Pancreas (tissue), 10 donors: Measurements from ENCODE around the gene AOPEP. TPM values are rescaled to one million over a fixed set of nuclear protein-coding genes. Genes with fewer than 3 reads are reported as not detected.

Source experiments
- ATAC-seq, 4 donors: fragments of 200-7000 bp; cut with Tn5 transposase; one replicate each; pipeline versions ENCODE4 v1.8.0 to v1.9.1; 2020; ENCODE audit warnings: mild to moderate bottlenecking in 4 of 4, moderate library complexity in 4 of 4
- DNase-seq, 6 donors: peaks; one replicate each; pipeline ENCODE4 v3.0.0-alpha.2; 2020
- FAIRE-seq: peaks from 2 replicates; lab custom pipeline; 2012; peaks lifted over from hg19 to GRCh38; lab: Jason Lieb, UNC
- H3K27ac ChIP-seq, 4 donors: fragments of 200-600 bp; sonication (generic); 1 replicate in 3 of 4; 2 replicates in 1 of 4; pipeline versions ENCODE4 v1.5.0 to v1.8.0; 2020
- H3K27me3 ChIP-seq, 4 donors: fragments of 200-600 bp; one replicate each; pipeline ENCODE4 v1.8.0; 2021
- H3K36me3 ChIP-seq, 3 donors: fragments of 200-600 bp; sonication (generic) in 1 of 3; one replicate each; pipeline versions ENCODE4 v1.5.0 to v1.8.0; 2020 to 2021
- H3K4me1 ChIP-seq, 3 donors: fragments of 200-600 bp; one replicate each; pipeline ENCODE4 v1.8.0; 2021
- H3K4me3 ChIP-seq, 4 donors: fragments of 200-600 bp; sonication (generic) in 2 of 4; one replicate each; pipeline versions ENCODE4 v1.5.0 to v1.8.0; 2020 to 2021
- H3K9me3 ChIP-seq, 4 donors: fragments of 200-600 bp; one replicate each; pipeline ENCODE4 v1.8.0; 2021
- WGBS, 2 donors: extraction: QIAGEN DNeasy Blood & Tissue Kit; methylation state at CpG; one replicate each; pipeline ENCODE4 v1.1.7; 2013; 5-methylcytosine and 5-hydroxymethylcytosine counted together
- intact Hi-C, 3 donors: fragments of 100-400 bp; cut with DNase I; formaldehyde crosslinking; loops; one replicate each; pipeline versions ENCODE4 v1.11.1 to v1.14.2; 2022
- polyA plus RNA-seq, 2 donors: library from polyadenylated mRNA; stranded (reverse); fragments of 200-250 nt; gene quantifications; one replicate each; pipeline ENCODE4 v1.2.3, GENCODE V29; 2013
- total RNA-seq, 6 donors: library from RNA; stranded (reverse); fragmentation: NEBNext Ultra II Directional in 4 of 6; extraction: Animal tissue kit (Norgen Biotek cat#: 25700) in 4 of 6; gene quantifications; one replicate each; pipeline versions ENCODE4 v1.2.1 to v1.2.4, GENCODE V29; 2021 to 2023
- TF ChIP-seq, protein P1 (sequence below), 4 donors: fragments of 200-600 bp; sonication (generic) in 3 of 4; IDR thresholded peaks; one replicate each; pipeline versions ENCODE4 v1.5.0 to v1.8.0; 2021; ENCODE audit warnings: antibody characterized with exemption in 4 of 4
- donor health status: healthy with polysubstance abuse.
- donor health status: DM: no; HTN: no; CAD: no; lungs with moderate emphysema.
- donor health status: DM: no; HTN: no; CAD: no.
- donor health status: control.
- donor health status: control.
- donor health status: Bipolar disorder and iron deficiency.
- donor health status: DM: yes; HTN: yes; CAD: no.
- donor health status: DM: no; HTN: no; CAD: no.
- donor health status: DM: no; HTN: no; CAD: no.
- donor health status: DM: yes; HTN: yes; CAD: no.

Gene AOPEP
- total and polyA plus RNA-seq, 8 donors: 50.5 to 140 (median 76.7) TPM

DNA sequence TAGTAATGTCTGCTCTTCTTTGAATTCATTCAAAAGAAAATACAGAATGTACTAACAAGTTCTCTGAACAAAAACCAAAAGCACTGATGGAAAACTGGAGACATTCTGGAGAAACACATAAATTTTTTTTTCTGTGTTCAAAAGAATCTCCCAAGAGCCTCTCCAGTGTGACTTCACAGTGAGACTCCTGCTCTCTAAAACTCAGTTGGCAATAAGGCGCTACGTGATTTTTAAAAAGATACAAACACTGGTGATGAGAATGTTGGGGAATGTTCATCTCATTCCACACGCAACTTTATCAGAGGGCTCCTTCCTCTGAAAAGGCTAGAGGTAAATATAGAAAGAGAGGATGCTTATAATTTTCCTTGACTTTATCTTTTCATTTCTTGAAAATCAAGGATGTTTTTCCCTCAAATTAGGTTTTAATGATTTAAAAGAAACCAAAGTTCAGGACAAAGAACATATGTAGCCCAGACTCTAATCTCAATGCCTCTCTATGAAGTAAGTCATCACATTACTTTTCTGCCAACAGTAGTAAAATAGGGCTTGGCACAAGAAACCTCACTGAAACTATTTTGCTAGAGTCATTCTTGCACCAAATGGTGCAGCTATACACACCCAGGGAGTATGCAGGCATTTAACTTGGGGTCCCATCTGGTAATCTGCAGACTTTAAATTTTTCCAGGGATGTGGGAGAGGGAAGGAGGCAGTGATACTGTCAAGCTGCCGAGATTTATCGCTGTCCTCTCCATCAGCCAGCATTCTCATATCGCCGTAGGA is 12.9 kb upstream of the AOPEP start:
- Histone ChIP-seq H3K9me3 (no peaks in the 10 kb centered on the region), H3K27me3 (no peaks in the 10 kb centered on the region), H3K4me1 (no peaks in the 10 kb centered on the region), H3K4me3 (no peak overlapping the region), H3K27ac (no peak overlapping the region), H3K36me3 (no peaks in the 10 kb centered on the region)
- TF ChIP-seq, protein P1, sequence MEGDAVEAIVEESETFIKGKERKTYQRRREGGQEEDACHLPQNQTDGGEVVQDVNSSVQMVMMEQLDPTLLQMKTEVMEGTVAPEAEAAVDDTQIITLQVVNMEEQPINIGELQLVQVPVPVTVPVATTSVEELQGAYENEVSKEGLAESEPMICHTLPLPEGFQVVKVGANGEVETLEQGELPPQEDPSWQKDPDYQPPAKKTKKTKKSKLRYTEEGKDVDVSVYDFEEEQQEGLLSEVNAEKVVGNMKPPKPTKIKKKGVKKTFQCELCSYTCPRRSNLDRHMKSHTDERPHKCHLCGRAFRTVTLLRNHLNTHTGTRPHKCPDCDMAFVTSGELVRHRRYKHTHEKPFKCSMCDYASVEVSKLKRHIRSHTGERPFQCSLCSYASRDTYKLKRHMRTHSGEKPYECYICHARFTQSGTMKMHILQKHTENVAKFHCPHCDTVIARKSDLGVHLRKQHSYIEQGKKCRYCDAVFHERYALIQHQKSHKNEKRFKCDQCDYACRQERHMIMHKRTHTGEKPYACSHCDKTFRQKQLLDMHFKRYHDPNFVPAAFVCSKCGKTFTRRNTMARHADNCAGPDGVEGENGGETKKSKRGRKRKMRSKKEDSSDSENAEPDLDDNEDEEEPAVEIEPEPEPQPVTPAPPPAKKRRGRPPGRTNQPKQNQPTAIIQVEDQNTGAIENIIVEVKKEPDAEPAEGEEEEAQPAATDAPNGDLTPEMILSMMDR (IDR thresholded peaks at IDR 0.05): no peak
- no peak for FAIRE-seq
- no peak for DNase-seq
- intact Hi-C loops: no loop called here
- 86 to 93% methylated on average over 7 of the region's 7 CpGs for WGBS, 2 donors
- no peak for ATAC-seq

DNA sequence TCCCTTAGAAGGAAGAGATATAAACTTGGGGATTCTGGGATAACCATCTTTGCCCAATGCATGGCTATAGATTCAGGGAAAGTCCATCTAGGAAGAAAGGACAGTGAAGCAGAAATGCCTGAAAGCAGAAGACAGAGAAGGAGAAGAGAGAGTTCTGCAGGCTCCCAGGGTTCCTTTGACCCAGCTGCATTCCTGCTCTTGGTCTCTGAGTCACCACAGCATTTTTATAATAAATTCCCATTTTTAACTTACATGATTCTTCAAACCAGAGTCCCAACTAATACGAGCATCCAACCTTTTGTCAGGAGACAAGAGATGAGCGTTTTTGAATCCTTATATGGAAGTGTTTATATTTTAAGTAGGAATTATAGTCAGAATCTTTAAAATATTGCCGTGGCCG is 12.0 kb upstream of the AOPEP start:
- no peak for ATAC-seq
- Histone ChIP-seq H3K27me3 (no peaks in the 10 kb centered on the region), H3K9me3 (no peaks in the 10 kb centered on the region), H3K36me3 (no peaks in the 10 kb centered on the region), H3K4me3 (no peak overlapping the region), H3K27ac (no peak overlapping the region), H3K4me1 (no peaks in the 10 kb centered on the region)
- no peak for FAIRE-seq
- WGBS, 2 donors: 74 to 76% methylated on average over 4 of the region's 4 CpGs
- DNase-seq: no peak
- intact Hi-C loops: no loop called here
- TF ChIP-seq, protein P1 (IDR thresholded peaks at IDR 0.05): no peak

DNA sequence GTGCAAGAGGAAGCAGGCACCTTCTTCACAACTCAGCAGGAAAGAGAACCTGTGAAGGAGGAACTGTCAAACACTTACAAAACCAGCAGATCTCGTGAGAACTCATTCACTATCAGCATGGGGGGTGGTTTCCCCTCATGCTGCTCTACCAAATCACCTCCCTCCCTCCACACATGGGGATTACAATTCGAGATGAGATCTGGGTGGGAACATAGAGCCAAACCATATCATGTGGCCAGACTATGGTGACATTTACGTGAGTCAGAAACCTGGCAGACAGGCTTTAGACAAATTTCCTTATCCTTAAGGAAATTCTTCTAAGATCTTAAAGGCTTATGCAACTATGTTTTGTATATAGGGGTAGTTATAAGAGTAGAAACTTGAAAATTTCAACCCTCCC is 8.7 kb upstream of the AOPEP start:
- DNase-seq (no peak), ATAC-seq (no peak), FAIRE-seq (no peak)
- H3K4me1 ChIP-seq: no peaks in the 10 kb centered on the region
- H3K36me3 ChIP-seq: no peaks in the 10 kb centered on the region
- no peaks in the 10 kb centered on the region for H3K27me3 ChIP-seq
- 58 to 68% methylated on average over 3 of the region's 3 CpGs for WGBS, 2 donors
- H3K27ac ChIP-seq: no peak overlapping the region
- no peaks in the 10 kb centered on the region for H3K9me3 ChIP-seq
- intact Hi-C loops: no loop called here
- TF ChIP-seq, protein P1 (IDR thresholded peaks at IDR 0.05): no peak
- H3K4me3 ChIP-seq: no peak overlapping the region

DNA sequence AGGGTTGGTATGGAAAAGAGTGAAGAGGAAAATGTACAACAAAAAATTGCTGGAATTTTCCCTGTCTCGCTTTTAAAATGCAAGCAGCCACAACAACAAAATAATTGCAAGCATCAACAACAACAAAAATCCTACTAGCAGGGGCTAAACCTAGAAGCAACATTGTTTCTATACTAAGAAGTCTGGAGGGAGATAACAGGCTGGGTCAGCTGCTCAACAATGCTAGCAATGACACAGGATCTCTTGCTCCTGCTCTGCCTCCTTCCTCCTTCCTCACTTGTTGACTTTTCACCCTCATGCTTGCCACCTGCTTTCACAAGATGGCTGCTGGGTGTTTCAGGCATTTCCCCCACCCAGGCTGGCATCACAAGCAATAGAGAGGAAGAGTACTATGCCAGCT is 7.6 kb upstream of the AOPEP start:
- Histone ChIP-seq H3K4me1 (no peaks in the 10 kb centered on the region), H3K27ac (no peak overlapping the region), H3K36me3 (no peaks in the 10 kb centered on the region), H3K4me3 (no peak overlapping the region), H3K27me3 (no peaks in the 10 kb centered on the region), H3K9me3 (no peaks in the 10 kb centered on the region)
- WGBS, 2 donors: 79 to 86% methylated on average over 1 of the region's 1 CpG
- DNase-seq: no peak
- FAIRE-seq: no peak
- intact Hi-C loops: no loop called here
- TF ChIP-seq, protein P1 (IDR thresholded peaks at IDR 0.05): no peak
- ATAC-seq: no peak

DNA sequence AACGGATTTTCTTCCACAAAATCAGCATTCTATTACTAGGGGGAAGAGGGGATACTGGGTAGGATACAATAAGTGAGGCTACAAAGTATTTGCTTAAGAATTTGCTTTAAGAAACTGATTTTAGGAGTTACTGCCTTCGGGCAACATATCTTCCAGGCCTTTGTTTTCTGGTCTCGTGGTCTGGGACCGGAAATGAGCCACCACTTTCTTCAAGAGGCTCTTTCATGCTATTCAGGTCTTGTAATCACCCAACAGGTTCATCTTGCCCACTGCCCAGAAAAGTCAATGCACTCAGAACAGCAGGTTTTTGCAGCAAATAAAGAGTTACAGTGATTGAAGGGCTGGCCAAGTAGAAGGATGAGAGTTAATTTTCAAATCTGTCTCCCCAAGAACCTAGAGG is 6.6 kb upstream of the AOPEP start:
- TF ChIP-seq, protein P1 (IDR thresholded peaks at IDR 0.05): no peak
- no peak for ATAC-seq
- Histone ChIP-seq H3K9me3 (no peaks in the 10 kb centered on the region), H3K27ac (no peak overlapping the region), H3K36me3 (no peaks in the 10 kb centered on the region), H3K4me1 (no peaks in the 10 kb centered on the region), H3K4me3 (no peak overlapping the region), H3K27me3 (no peaks in the 10 kb centered on the region)
- DNase-seq: no peak
- FAIRE-seq: no peak
- WGBS, 2 donors: 88% methylated on average over 4 of the region's 4 CpGs
- intact Hi-C loops: no loop called here
